Panc1 (cell line): Measurements from ENCODE around the gene ADAMTSL3.

Source experiments
- TCF7L2 ChIP-seq: IDR thresholded peaks from 2 replicates; pipeline ENCODE4 v1.6.1; 2011; ENCODE audit warnings: mild to moderate bottlenecking, low read depth, low read length, inconsistent platforms
- TF ChIP-seq, protein P1 (sequence below): fragments of 450-650 bp; IDR thresholded peaks from 2 replicates; pipeline ENCODE4 v1.5.1; 2017; ENCODE audit warnings: mild to moderate bottlenecking

DNA sequence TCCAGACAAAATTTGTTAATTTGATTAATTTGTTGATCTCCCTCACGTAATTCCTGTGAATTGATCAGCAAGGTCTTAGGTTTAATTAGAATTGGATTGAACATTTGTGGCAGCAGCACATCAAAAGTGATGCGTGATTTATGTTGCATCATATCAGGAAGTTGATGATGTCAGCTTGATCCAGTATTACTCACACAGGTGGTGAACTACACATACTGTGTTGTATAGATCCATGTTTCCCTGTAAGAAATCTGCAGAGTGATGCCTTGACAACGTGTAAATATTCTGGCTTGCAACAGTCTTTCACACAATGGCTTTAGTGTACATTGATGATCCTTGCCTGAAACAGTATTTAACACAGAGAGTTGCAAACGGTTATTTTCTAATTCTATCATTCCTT lies 200.4 kb downstream of the ADAMTSL3 start:
- TF ChIP-seq, protein P1, sequence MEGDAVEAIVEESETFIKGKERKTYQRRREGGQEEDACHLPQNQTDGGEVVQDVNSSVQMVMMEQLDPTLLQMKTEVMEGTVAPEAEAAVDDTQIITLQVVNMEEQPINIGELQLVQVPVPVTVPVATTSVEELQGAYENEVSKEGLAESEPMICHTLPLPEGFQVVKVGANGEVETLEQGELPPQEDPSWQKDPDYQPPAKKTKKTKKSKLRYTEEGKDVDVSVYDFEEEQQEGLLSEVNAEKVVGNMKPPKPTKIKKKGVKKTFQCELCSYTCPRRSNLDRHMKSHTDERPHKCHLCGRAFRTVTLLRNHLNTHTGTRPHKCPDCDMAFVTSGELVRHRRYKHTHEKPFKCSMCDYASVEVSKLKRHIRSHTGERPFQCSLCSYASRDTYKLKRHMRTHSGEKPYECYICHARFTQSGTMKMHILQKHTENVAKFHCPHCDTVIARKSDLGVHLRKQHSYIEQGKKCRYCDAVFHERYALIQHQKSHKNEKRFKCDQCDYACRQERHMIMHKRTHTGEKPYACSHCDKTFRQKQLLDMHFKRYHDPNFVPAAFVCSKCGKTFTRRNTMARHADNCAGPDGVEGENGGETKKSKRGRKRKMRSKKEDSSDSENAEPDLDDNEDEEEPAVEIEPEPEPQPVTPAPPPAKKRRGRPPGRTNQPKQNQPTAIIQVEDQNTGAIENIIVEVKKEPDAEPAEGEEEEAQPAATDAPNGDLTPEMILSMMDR = no peak
- no peak for TF ChIP-seq TCF7L2
